H1 (cell line): Measurements from ENCODE around the gene ARHGEF26. TPM values are rescaled to one million over a fixed set of nuclear protein-coding genes. Genes with fewer than 3 reads are reported as not detected.

Experiments used
- CTCF ChIA-PET: fragments of 300-600 bp; sonication (Branson Sonifier 250); formaldehyde crosslinking; loops from one replicate; lab custom pipeline; 2021; ENCODE audit not compliant: partially characterized antibody; lab: Charles Lee
- POLR2A ChIA-PET: fragments of 300-600 bp; sonication (Branson Sonifier 250); formaldehyde crosslinking; loops from one replicate; lab custom pipeline; 2021; ENCODE audit warnings: inconsistent platforms; ENCODE audit not compliant: partially characterized antibody; lab: Charles Lee
- DNase-seq, 2 experiments: peaks; one replicate each; pipeline versions ENCODE4 v3.0.0 to v3.0.0-alpha.2; 2010 to 2022; ENCODE audit warnings: low spot score in 2 of 2, low read depth in 1 of 2, mixed read lengths in 1 of 2
- FAIRE-seq: peaks from 2 replicates; lab custom pipeline; 2011; peaks lifted over from hg19 to GRCh38; lab: Jason Lieb, UNC
- H2AFZ ChIP-seq: 2 replicates; pipeline ENCODE4 v1.8.1; 2012; ENCODE audit warnings: low read length, inconsistent platforms
- H2AK5ac ChIP-seq: 2 replicates; pipeline ENCODE4 v1.6.1; 2013; ENCODE audit warnings: low read depth, low read length
- H2BK120ac ChIP-seq: replicated peaks from 2 replicates; pipeline ENCODE3; 2013; ENCODE audit warnings: low read depth, low read length, inconsistent platforms
- H2BK12ac ChIP-seq: 2 replicates; pipeline ENCODE4 v1.6.1; 2013; ENCODE audit warnings: low read depth, low read length
- H2BK15ac ChIP-seq: 2 replicates; pipeline ENCODE4 v1.6.1; 2013; ENCODE audit warnings: low read length
- H2BK20ac ChIP-seq: 2 replicates; pipeline ENCODE4 v1.6.1; 2013; ENCODE audit warnings: low read length
- H2BK5ac ChIP-seq: 2 replicates; pipeline ENCODE4 v1.6.1; 2013; ENCODE audit warnings: low read depth, low read length
- H3K14ac ChIP-seq: 2 replicates; pipeline ENCODE4 v1.6.1; 2013; ENCODE audit warnings: inconsistent platforms; ENCODE audit not compliant: insufficient read length
- H3K18ac ChIP-seq: 2 replicates; pipeline ENCODE4 v1.6.1; 2013; ENCODE audit warnings: low read length; ENCODE audit errors: extremely low read depth
- H3K23ac ChIP-seq: 2 replicates; pipeline ENCODE4 v1.6.1; 2013; ENCODE audit warnings: inconsistent platforms; ENCODE audit not compliant: insufficient read length
- H3K23me2 ChIP-seq: 2 replicates; pipeline ENCODE4 v1.6.1; 2013; ENCODE audit warnings: low read depth, low read length
- H3K27ac ChIP-seq: 2 replicates; pipeline ENCODE4 v1.6.1; 2011; ENCODE audit warnings: low read depth, low read length, inconsistent platforms
- H3K27me3 ChIP-seq, 4 experiments: replicated peaks in 1 of 4; 1 replicate in 1 of 4; 2 replicates in 3 of 4; pipeline versions ENCODE4 v1.6.1 to v1.8.1; 2011 to 2013; ENCODE audit warnings: low read length in 3 of 4, mild to moderate bottlenecking in 3 of 4, inconsistent platforms in 2 of 4, mixed read lengths in 2 of 4, moderate library complexity in 1 of 4; ENCODE audit not compliant: control insufficient read depth in 3 of 4, insufficient read depth in 3 of 4; ENCODE audit errors: extremely low read depth in 1 of 4
- H3K36me3 ChIP-seq, 4 experiments: 2 replicates each; pipeline versions ENCODE4 v1.6.1 to v1.8.1; 2011 to 2013; ENCODE audit warnings: mild to moderate bottlenecking in 4 of 4, low read length in 3 of 4, moderate library complexity in 2 of 4, control low read depth in 1 of 4, inconsistent platforms in 1 of 4; ENCODE audit not compliant: insufficient read depth in 4 of 4, control insufficient read depth in 2 of 4
- H3K4ac ChIP-seq: replicated peaks from 2 replicates; pipeline ENCODE3; 2013; ENCODE audit warnings: low read length, low read depth, mixed read lengths, inconsistent platforms; ENCODE audit not compliant: insufficient read length
- H3K4me1 ChIP-seq, 4 experiments: replicated peaks in 1 of 4; 1 replicate in 1 of 4; 2 replicates in 3 of 4; pipeline versions ENCODE4 v1.6.1 to v1.8.1; 2011 to 2013; ENCODE audit warnings: low read length in 3 of 4, inconsistent platforms in 2 of 4, mixed read lengths in 1 of 4; ENCODE audit not compliant: insufficient read depth in 4 of 4, control insufficient read depth in 3 of 4
- H3K4me2 ChIP-seq, 2 experiments: 2 replicates each; pipeline versions ENCODE4 v1.6.1 to v1.8.1; 2011 to 2013; ENCODE audit warnings: low read depth in 2 of 2, low read length in 2 of 2, control low read depth in 1 of 2, inconsistent platforms in 1 of 2, mild to moderate bottlenecking in 1 of 2; ENCODE audit not compliant: insufficient read depth in 1 of 2
- H3K4me3 ChIP-seq, 4 experiments: fragments of 200-600, 300-600 bp in 1 of 4; sonication (generic), shearing (Covaris generic), sonication (Bioruptor Twin) in 1 of 4; 2 replicates each; pipeline versions ENCODE4 v1.5.1 to v1.8.1; 2011 to 2016; ENCODE audit warnings: low read length in 4 of 4, low read depth in 3 of 4, control low read depth in 2 of 4, inconsistent platforms in 2 of 4, mild to moderate bottlenecking in 2 of 4, mixed read lengths in 1 of 4, moderate library complexity in 1 of 4; ENCODE audit not compliant: insufficient read depth in 2 of 4; ENCODE audit errors: extremely low read depth in 1 of 4
- H3K56ac ChIP-seq: replicated peaks from 2 replicates; pipeline ENCODE3; 2013; ENCODE audit warnings: low read depth, mild to moderate bottlenecking, mixed read lengths, low read length, inconsistent platforms; ENCODE audit not compliant: insufficient read length
- H3K79me1 ChIP-seq: 2 replicates; pipeline ENCODE4 v1.6.1; 2013; ENCODE audit warnings: low read depth, low read length, control low read depth
- H3K79me2 ChIP-seq, 2 experiments: 2 replicates each; pipeline versions ENCODE4 v1.6.1 to v1.8.1; 2012 to 2013; ENCODE audit warnings: low read length in 2 of 2, mild to moderate bottlenecking in 2 of 2, inconsistent platforms in 1 of 2; ENCODE audit not compliant: insufficient read depth in 2 of 2, control insufficient read depth in 1 of 2
- H3K9ac ChIP-seq, 4 experiments: replicated peaks in 1 of 4; 1 replicate in 1 of 4; 2 replicates in 3 of 4; pipeline versions ENCODE4 v1.6.1 to v1.8.1; 2011 to 2013; ENCODE audit warnings: low read depth in 3 of 4, low read length in 3 of 4, control low read depth in 2 of 4, mild to moderate bottlenecking in 2 of 4, moderate library complexity in 2 of 4, inconsistent platforms in 1 of 4; ENCODE audit errors: extremely low read depth in 1 of 4
- H3K9me3 ChIP-seq, 2 experiments: 2 replicates each; pipeline versions ENCODE4 v1.6.1 to v1.8.1; 2012 to 2013; ENCODE audit warnings: mild to moderate bottlenecking in 2 of 2, moderate library complexity in 2 of 2, control low read depth in 1 of 2, inconsistent platforms in 1 of 2, low read depth in 1 of 2, low read length in 1 of 2, mixed read lengths in 1 of 2; ENCODE audit not compliant: insufficient read depth in 2 of 2
- H4K20me1 ChIP-seq, 2 experiments: replicated peaks in 1 of 2; 2 replicates each; pipeline versions ENCODE3 to v1.8.1; 2011 to 2013; ENCODE audit warnings: inconsistent platforms in 2 of 2, low read length in 2 of 2, mild to moderate bottlenecking in 1 of 2; ENCODE audit not compliant: insufficient read depth in 2 of 2, control insufficient read depth in 1 of 2
- H4K5ac ChIP-seq: 2 replicates; pipeline ENCODE4 v1.6.1; 2013; ENCODE audit warnings: low read length, low read depth, mixed read lengths, inconsistent platforms; ENCODE audit not compliant: insufficient read length
- H4K8ac ChIP-seq: 2 replicates; pipeline ENCODE4 v1.8.0; 2013; ENCODE audit warnings: mild to moderate bottlenecking, moderate library complexity, low read length, inconsistent platforms; ENCODE audit not compliant: insufficient read depth; ENCODE audit errors: extremely low read depth
- H4K91ac ChIP-seq: replicated peaks from 2 replicates; pipeline ENCODE3; 2013; ENCODE audit warnings: low read length, mixed read lengths, inconsistent platforms; ENCODE audit not compliant: insufficient read length
- GTF2F1 ChIP-seq: IDR thresholded peaks from 2 replicates; pipeline ENCODE4 v1.6.1; 2012; ENCODE audit warnings: low read depth, low read length, improper control_type of control experiment, borderline replicate concordance
- PHF8 ChIP-seq: fragments of 200-600 bp; sonication (generic); conservative IDR thresholded peaks from 2 replicates; pipeline ENCODE4 v1.7.1; 2012; ENCODE audit warnings: low read depth, mild to moderate bottlenecking, inconsistent platforms, low read length, moderate library complexity
- POU5F1 ChIP-seq: IDR thresholded peaks from 2 replicates; pipeline ENCODE4 v1.6.1; 2011; ENCODE audit warnings: low read depth, mild to moderate bottlenecking, low read length, moderate library complexity
- TCF12 ChIP-seq: IDR thresholded peaks from 2 replicates; pipeline ENCODE4 v1.6.1; 2011; ENCODE audit warnings: low read depth, mild to moderate bottlenecking, low read length
- WGBS, 2 experiments: shearing (Covaris generic) in 1 of 2; methylation state at CpG; one replicate each; pipeline versions ENCODE4 v1.1.6 to v1.1.7; 2013 to 2015; ENCODE audit warnings: low lambda C conversion rate in 2 of 2, mixed read lengths in 2 of 2, inconsistent platforms in 1 of 2, low coverage in 1 of 2, missing lambda C conversion rate in 1 of 2; ENCODE audit not compliant: insufficient replicate concordance in 2 of 2, insufficient coverage in 1 of 2, insufficient read length in 1 of 2; ENCODE audit errors: extremely low coverage in 1 of 2, missing lambda C conversion rate in 1 of 2; 5-methylcytosine and 5-hydroxymethylcytosine counted together
- polyA plus RNA-seq, 7 experiments: library from polyadenylated mRNA; depleted of rRNA in 3 of 7; stranded (reverse) in 5 of 7; unstranded in 2 of 7; fragments of >200 nt in 5 of 7; fragments of 200-250 nt in 2 of 7; gene quantifications; 1 replicate in 5 of 7; 2 replicates in 1 of 7; 4 replicates in 1 of 7; pipeline versions ENCODE4 v1.2.1 to v1.2.3, GENCODE V29; 2011 to 2013; ENCODE audit warnings: missing spikeins in 2 of 7, mixed read lengths in 2 of 7
- total RNA-seq: library from RNA; stranded (reverse); fragmentation: NEBNext Ultra II Directional; extraction: Animal tissue kit (Norgen Biotek cat#: 25700); gene quantifications from 2 replicates; pipeline ENCODE4 v1.2.1, GENCODE V29; 2021

The ARHGEF26 gene
- total and polyA plus RNA-seq, 2 of the 8 experiments (the other 6 are each of a cell fraction or from before 2014, with no cell fraction given): 3.1 to 15.6 TPM

- no peak for TF ChIP-seq PHF8
- TF ChIP-seq POU5F1: no peak
- TF ChIP-seq GTF2F1: no peak
- no peak for TF ChIP-seq TCF12
- Histone ChIP-seq H2BK20ac (no peak overlapping the region), H3K4me1 (no peaks in the 10 kb centered on the region), H3K23ac (no peak overlapping the region), H3K23me2 (no peaks in the 10 kb centered on the region), H2AFZ (no peak overlapping the region), H4K91ac (no peak overlapping the region), H3K4me2 (no peak overlapping the region), H3K27ac (no peak overlapping the region), H2AK5ac (no peak overlapping the region), H3K79me2 (no peaks in the 10 kb centered on the region; a peak in 1 of 4 replicates), H3K4ac (no peak overlapping the region), H2BK15ac (no peak overlapping the region), H3K9me3 (no peaks in the 10 kb centered on the region), H4K20me1 (no peaks in the 10 kb centered on the region), H2BK12ac (no peak overlapping the region), H3K27me3 (no peaks in the 10 kb centered on the region), H2BK120ac (no peak overlapping the region), H2BK5ac (no peak overlapping the region), H3K56ac (no peak overlapping the region), H3K9ac (no peak overlapping the region), H3K14ac (no peak overlapping the region), H3K36me3 (peaks cover 20 to 99% (median 59%) of the 10 kb centered on the region in 4 experiments), H4K5ac (no peak overlapping the region), H3K79me1 (no peaks in the 10 kb centered on the region), H3K18ac (no peak overlapping the region), H4K8ac (no peak overlapping the region), H3K4me3 (no peak overlapping the region)
- CTCF ChIA-PET: interaction anchor here (1.4 to 1.9 kb wide), 2 partner anchors 17 to 36 kb away, joined by 3 to 5 read pairs; no protein-coding TSS in a partner anchor
- FAIRE-seq (no peak), DNase-seq (no peak)
- 100% methylated on average over 1 of the region's 1 CpG; no CpG with 5 or more reads in 1 of the 2 experiments for WGBS, 2 experiments
- POLR2A ChIA-PET: no interaction called here
Observed at GRCh38 chr3:154280161-154280560, 159.0 kb downstream of the ARHGEF26 start.
